NCI-H69 (cell line): ENCODE measurements around the gene MIEF1.
A peak's percentile ranks its signal among the peaks of the same experiment; 100 is the strongest.

ENCODE experiments used
- DNase-seq: peaks from one replicate; lab custom pipeline; 2025; lab: John Stamatoyannopoulos, UW

MIEF1 gene

GRCh38 chr22:39558254-39558727 lies 56.2 kb downstream of the MIEF1 start:
- no peak for DNase-seq

GRCh38 chr22:39558950-39559349 lies 56.9 kb downstream of the MIEF1 start:
- DNase-seq: no peak

- DNase-seq: peak; percentile 11
These were observed 57.5 kb downstream of the MIEF1 start for GRCh38 chr22:39559456-39560105.

- DNase-seq: no peak
These were observed 58.0 kb downstream of the MIEF1 start for GRCh38 chr22:39560127-39560526.

GRCh38 chr22:39562839-39563489 lies 60.9 kb downstream of the MIEF1 start:
- DNase-seq: no peak

GRCh38 chr22:39563571-39564428 lies 61.7 kb downstream of the MIEF1 start:
- no peak for DNase-seq

GRCh38 chr22:39565414-39565944 lies 63.4 kb downstream of the MIEF1 start:
- no peak for DNase-seq

GRCh38 chr22:39567135-39567946 lies 65.3 kb downstream of the MIEF1 start:
- DNase-seq: peak; percentile 14
